ENCODE measurements around the gene FGD6. TPM values are rescaled to one million over a fixed set of nuclear protein-coding genes. Genes with fewer than 3 reads are reported as not detected.

FGD6 gene
- polyA plus RNA-seq, 2 of the 4 experiments (the other 2 are of a cell fraction) = 15.5 to 48.0 TPM

- POLR2A ChIA-PET = no interaction called here
- WGBS (ENCODE audit: missing lambda C conversion rate) = 83% methylated on average over 3 of the region's 3 CpGs
- DNase-seq (ENCODE audit: low read depth in 1 of 2, low spot score in 1 of 2) (no peak), FAIRE-seq (no peak), ATAC-seq (no peak)
- no peak overlapping the region for H3K4me2 ChIP-seq
- no peaks in the 10 kb centered on the region for H3K9me3 ChIP-seq
- H3K4me1 ChIP-seq = 0 out of 3 replicates have a peak, but pooled peaks cover 3% of the 10 kb centered on the region
- CTCF ChIA-PET = no interaction called here
- H3K27ac ChIP-seq = peak overlapping the region in 1 of 2 experiments; percentile 10; a peak in 1 of 6 replicates
- TF ChIP-seq CHD2 (IDR thresholded peaks at IDR 0.05; ENCODE audit: low read length, partially characterized antibody) = no peak
- TF ChIP-seq HMGXB4 (CRISPR knock-in tag; IDR thresholded peaks at IDR 0.05; ENCODE audit: borderline replicate concordance) = no peak
- TF ChIP-seq ESRRA (IDR thresholded peaks at IDR 0.05; ENCODE audit: borderline replicate concordance, low read length) = no peak
- TF ChIP-seq RARB (CRISPR knock-in tag; IDR thresholded peaks at IDR 0.05) = no peak
- no peak for TF ChIP-seq PHF8 (IDR thresholded peaks at IDR 0.05; ENCODE audit: borderline replicate concordance, low read depth)
- no peak for TF ChIP-seq NPAS2 (CRISPR knock-in tag; IDR thresholded peaks at IDR 0.05; ENCODE audit: borderline replicate concordance)
- TF ChIP-seq FOSB (CRISPR knock-in tag; IDR thresholded peaks at IDR 0.05) = no peak
- no peak for TF ChIP-seq POLR2A (IDR thresholded peaks at IDR 0.05; ENCODE audit: low read length)
- TF ChIP-seq ZC3H11A (IDR thresholded peaks at IDR 0.05) = no peak
- TF ChIP-seq RNF2 (IDR thresholded peaks at IDR 0.05; ENCODE audit: borderline replicate concordance, low read depth) = no peak
- no peak for TF ChIP-seq BCL3 (IDR thresholded peaks at IDR 0.05)
- TF ChIP-seq KDM5A (IDR thresholded peaks at IDR 0.05) = no peak
- TF ChIP-seq CBX2 (IDR thresholded peaks at IDR 0.05; ENCODE audit: borderline replicate concordance, low read depth) = no peak
- TF ChIP-seq EHMT2 (IDR thresholded peaks at IDR 0.05; ENCODE audit: low read depth) = no peak
- no peak overlapping the region for H3K4me3 ChIP-seq
These were observed 73.6 kb downstream of the FGD6 start for GRCh38 chr12:95143621-95144205.

- Histone ChIP-seq H3K9me3 (no peaks in the 10 kb centered on the region), H3K4me2 (no peak overlapping the region), H3K4me3 (no peak overlapping the region), H3K4me1 (0 out of 3 replicates have a peak, but pooled peaks cover 3% of the 10 kb centered on the region), H3K27ac (peak overlapping the region in 1 of 2 experiments; percentile 42; a peak in 1 of 6 replicates)
- ChIA-PET CTCF (interaction anchor here (1.2 kb wide), 2 partner anchors 32 to 75 kb away, joined by 3 to 7 read pairs; partner anchors contain the start of genes FGD6 and VEZT), POLR2A (no interaction called here)
- TF ChIP-seq TP53 (CRISPR knock-in tag; IDR thresholded peaks at IDR 0.05) (no peak), POLR2A (IDR thresholded peaks at IDR 0.05; ENCODE audit: low read length) (no peak), SMC3 (IDR thresholded peaks at IDR 0.05) (no peak), SREBF2 (IDR thresholded peaks at IDR 0.05) (no peak)
- ATAC-seq (no peak), FAIRE-seq (no peak), DNase-seq (ENCODE audit: low read depth in 1 of 2, low spot score in 1 of 2) (no peak)
- WGBS (ENCODE audit: missing lambda C conversion rate) = 95% methylated on average over 2 of the region's 2 CpGs
These were observed 74.7 kb downstream of the FGD6 start for GRCh38 chr12:95142431-95143151.

GRCh38 chr12:95141310-95141709 is 76.0 kb downstream of the FGD6 start:
- POLR2A ChIA-PET = no interaction called here
- no peak for FAIRE-seq
- CTCF ChIA-PET = interaction anchor here (0.6 to 1.2 kb wide), 4 partner anchors 33 to 1574 kb away, joined by 3 to 7 read pairs (median 3); partner anchors contain the start of genes FGD6 and VEZT
- Histone ChIP-seq H3K4me1 (peaks cover 11% of the 10 kb centered on the region; the same call in 2 of the 3 replicates), H3K9me3 (no peaks in the 10 kb centered on the region), H3K27ac (no peak overlapping the region), H3K4me2 (no peak overlapping the region), H3K4me3 (no peak overlapping the region)
- ATAC-seq = no peak
- WGBS (ENCODE audit: missing lambda C conversion rate) = 90% methylated on average over 4 of the region's 4 CpGs
- no peak for DNase-seq (ENCODE audit: low read depth in 1 of 2, low spot score in 1 of 2)
- no peak for TF ChIP-seq CBX2 (IDR thresholded peaks at IDR 0.05; ENCODE audit: borderline replicate concordance, low read depth)
- TF ChIP-seq PHF8 (IDR thresholded peaks at IDR 0.05; ENCODE audit: borderline replicate concordance, low read depth) = no peak
- no peak for TF ChIP-seq KDM5A (IDR thresholded peaks at IDR 0.05)
- TF ChIP-seq EHMT2 (IDR thresholded peaks at IDR 0.05; ENCODE audit: low read depth) = no peak
- TF ChIP-seq RCOR1 (IDR thresholded peaks at IDR 0.05; ENCODE audit: low read depth, low read length) = no peak
- TF ChIP-seq NPAS2 (CRISPR knock-in tag; IDR thresholded peaks at IDR 0.05; ENCODE audit: borderline replicate concordance) = no peak
- TF ChIP-seq MYC (IDR thresholded peaks at IDR 0.05; ENCODE audit: borderline replicate concordance, low read length) = no peak
- TF ChIP-seq ZSCAN20 (CRISPR knock-in tag; IDR thresholded peaks at IDR 0.05) = no peak
- TF ChIP-seq EP300 (IDR thresholded peaks at IDR 0.05) = no peak
- TF ChIP-seq CTCF (IDR thresholded peaks at IDR 0.05) = no peak
- no peak for TF ChIP-seq HMGXB4 (CRISPR knock-in tag; IDR thresholded peaks at IDR 0.05; ENCODE audit: borderline replicate concordance)
- no peak for TF ChIP-seq USF2 (IDR thresholded peaks at IDR 0.05)
- TF ChIP-seq HEYL (CRISPR knock-in tag; IDR thresholded peaks at IDR 0.05) = no peak
